Testis (tissue), 2 donors: Measurements from ENCODE around the gene PPM1L.

Source experiments
- POLR2A ChIP-seq: fragments of 450-650 bp; IDR thresholded peaks from one replicate; pipeline ENCODE4 v1.6.1; 2017; ENCODE audit warnings: antibody characterized with exemption, mild to moderate bottlenecking, moderate library complexity
- TF ChIP-seq, protein P1 (sequence below), 3 experiments: fragments of 450-650 bp in 2 of 3; fragments of 200-600 bp in 1 of 3; sonication (generic) in 1 of 3; IDR thresholded peaks; one replicate each; pipeline ENCODE4 v1.5.1; 2016 to 2019; ENCODE audit warnings: antibody characterized with exemption in 3 of 3, mild to moderate bottlenecking in 2 of 3, moderate library complexity in 1 of 3

DNA sequence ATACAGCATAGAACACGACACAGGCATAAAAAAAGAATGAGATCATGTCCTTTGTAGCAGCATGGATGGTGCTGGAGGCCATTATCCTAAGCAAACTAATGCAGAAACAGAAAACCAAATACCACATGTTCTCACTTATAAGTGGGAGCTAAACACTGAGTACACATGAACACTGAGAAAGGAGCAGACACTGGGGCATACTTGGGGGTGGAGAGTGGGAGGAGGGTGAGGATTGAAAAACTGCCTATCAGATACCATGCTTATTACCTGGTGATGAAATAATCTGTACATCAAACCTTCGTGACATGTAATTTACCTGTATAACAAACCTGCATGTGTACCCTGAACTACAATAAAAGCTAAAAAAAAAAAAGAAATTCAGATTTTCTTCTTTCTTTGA, 100.4 kb downstream of the PPM1L start:
- TF ChIP-seq, protein P1, sequence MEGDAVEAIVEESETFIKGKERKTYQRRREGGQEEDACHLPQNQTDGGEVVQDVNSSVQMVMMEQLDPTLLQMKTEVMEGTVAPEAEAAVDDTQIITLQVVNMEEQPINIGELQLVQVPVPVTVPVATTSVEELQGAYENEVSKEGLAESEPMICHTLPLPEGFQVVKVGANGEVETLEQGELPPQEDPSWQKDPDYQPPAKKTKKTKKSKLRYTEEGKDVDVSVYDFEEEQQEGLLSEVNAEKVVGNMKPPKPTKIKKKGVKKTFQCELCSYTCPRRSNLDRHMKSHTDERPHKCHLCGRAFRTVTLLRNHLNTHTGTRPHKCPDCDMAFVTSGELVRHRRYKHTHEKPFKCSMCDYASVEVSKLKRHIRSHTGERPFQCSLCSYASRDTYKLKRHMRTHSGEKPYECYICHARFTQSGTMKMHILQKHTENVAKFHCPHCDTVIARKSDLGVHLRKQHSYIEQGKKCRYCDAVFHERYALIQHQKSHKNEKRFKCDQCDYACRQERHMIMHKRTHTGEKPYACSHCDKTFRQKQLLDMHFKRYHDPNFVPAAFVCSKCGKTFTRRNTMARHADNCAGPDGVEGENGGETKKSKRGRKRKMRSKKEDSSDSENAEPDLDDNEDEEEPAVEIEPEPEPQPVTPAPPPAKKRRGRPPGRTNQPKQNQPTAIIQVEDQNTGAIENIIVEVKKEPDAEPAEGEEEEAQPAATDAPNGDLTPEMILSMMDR (IDR thresholded peaks at IDR 0.05): no peak
- TF ChIP-seq POLR2A: no peak
